GM21529 (cell line): ENCODE results near the gene FCHO1.

Source experiments
- ATAC-seq: cut with Tn5 transposase; IDR thresholded peaks from one replicate; pipeline ENCODE4 v1.9.1; 2021; ENCODE audit not compliant: unreplicated experiment

FCHO1 gene

DNA sequence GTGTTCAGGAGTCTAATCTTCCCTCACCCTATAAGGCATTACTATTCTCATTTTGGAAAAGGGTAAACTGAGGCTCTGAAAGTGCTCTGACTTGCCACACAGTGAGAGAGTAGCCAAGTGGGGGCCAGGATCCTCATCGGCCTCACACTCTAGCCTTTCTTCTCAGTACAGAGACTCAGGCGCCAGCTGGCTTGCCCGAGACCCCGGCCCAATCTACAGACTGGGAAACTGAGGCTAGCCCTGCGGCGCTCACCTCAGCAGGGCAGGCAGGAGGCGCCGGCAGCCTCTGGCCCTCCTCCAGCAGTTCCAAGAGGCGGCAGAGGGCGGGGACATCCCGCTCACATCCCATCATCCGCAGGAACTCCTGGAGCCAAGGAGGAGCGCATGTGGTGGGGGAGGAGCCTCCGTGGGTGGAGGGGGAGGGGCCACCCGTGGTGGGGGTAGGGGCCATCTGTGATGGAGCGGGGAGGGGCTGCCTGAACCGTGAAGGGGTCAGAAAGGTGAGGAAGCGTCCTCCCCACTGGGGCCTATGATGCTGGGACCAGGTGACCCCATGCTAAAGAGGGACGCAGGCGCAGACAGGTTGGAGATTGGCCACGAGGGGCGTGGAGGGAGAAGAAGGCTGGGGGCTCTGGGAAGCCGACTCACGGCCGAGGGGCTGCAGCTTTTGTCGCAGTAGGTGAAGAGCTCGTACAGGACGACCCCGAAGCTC, 78.7 kb downstream of the FCHO1 start:
- ATAC-seq = no peak

GRCh38 chr19:17830567-17831418, 79.5 kb downstream of the FCHO1 start:
- ATAC-seq = no peak

DNA sequence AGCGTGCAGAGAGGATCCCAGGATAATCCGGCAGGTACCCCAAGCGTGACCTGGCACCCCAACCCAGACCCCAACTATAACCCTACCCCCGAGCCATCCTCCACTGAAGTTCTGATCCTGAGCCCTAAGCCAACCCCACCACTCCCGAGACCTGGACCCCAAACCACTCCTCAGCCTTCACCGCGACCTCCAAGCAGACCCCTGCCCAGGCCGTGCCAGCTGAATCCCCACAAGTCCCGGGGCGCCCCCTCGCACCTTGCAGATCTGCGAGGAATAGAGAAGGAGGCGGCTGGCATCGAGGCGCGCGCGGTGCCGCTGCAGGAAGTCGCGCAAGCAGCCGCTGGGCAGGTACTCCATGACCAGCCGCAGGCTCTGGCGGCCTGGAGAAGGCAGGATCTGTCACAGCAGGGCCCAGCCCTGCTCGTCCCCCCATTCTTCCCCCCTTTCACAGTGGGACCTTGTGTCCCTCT, 80.2 kb downstream of the FCHO1 start:
- no peak for ATAC-seq

- ATAC-seq = no peak
Observed at GRCh38 chr19:17832443-17833208, 81.3 kb downstream of the FCHO1 start.

DNA sequence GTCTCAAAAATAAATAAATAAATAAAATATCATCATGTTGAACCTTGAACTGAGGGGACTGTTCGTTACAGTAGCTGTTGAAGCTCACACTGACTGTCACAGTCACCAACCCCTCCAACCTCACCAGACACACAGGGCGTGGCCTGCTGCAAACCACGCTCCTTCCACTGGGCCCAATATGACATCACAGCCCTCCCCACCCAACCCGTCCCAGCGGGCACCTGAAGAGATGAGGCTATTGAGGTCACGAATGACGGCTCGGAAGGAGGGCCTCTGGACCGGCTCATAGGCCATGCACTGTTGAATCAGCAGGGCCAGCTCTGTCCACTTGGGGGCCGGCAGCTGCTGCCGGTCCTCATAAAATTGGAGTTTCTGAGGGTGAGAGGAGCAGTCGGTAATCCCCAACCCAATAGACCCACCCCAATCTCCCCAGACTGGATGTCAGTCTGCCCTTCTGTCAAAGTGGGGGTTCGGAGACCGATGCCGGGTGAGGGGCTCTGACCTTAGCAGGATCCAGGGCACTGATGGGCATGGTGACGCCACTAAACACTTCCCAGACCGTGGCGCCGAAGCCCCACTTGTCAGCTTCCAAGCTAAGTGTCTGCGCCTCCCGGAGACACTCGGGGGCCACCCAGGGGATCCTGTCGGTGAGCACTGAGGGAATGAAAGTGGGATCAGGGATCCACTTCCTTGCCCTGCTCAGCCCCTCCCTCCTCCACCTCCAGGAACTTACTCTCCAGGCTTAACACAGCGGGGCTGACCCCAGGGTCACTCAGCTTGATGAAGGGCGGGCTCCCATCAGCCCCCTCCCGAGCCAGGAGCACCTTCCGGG, 83.3 kb downstream of the FCHO1 start:
- no peak for ATAC-seq

DNA sequence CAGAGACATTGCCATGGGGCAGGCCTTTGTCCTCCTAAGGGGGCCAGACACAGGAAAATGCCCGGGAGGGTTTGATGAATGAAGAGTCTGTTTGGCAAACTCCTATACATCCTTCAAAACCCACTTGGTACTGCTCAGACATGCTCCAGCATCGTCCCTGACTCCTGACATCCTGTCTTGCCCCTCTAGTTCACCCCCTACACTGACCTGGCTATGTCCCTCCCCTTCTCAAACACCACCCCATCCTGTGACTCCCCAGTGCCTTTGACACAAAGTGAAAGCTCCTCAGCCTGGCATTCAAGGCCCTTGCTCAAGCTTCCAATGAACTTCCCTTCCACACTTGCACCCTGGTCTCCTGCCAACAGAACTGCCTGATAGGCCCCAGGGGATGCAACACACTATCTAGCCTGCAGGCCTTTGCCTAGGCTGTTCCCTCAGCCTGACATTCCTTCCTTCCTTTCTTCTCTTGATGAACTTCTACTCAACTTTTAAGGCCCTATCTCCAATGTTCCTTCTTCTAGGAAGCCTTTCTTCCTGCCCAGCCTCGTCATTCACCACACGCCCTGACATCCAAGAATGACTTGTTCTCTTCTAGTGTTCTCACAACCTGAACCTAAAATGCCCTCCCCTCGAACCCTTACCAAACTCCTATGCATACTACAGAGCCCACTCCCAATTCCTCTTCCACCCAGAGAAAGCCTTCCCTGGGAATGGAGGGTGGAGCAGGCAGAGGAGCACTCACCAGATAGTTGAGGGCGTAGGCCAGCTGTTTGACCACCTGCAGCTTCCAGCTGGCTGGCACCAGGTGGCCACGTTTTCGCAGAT, 84.1 kb downstream of the FCHO1 start:
- no peak for ATAC-seq

DNA sequence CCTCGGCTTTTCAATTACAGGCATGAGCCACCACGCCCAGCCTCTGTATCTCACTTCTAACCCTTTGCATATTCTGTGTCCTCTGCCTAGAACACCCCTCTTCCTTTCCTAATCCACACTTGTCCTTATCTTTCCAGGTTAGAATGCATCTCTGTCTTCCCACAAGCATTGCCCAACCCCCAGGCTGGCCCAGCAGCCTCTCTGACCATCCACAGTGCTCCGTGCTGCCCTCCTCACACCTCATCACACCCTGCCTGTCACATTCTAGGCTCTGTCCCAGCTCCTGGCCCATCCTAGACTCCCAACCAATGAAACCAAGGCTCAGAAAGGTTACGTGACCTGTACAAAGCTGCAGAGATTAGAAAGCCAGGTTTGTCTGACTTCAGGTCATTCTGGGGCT, 85.3 kb downstream of the FCHO1 start:
- no peak for ATAC-seq

DNA sequence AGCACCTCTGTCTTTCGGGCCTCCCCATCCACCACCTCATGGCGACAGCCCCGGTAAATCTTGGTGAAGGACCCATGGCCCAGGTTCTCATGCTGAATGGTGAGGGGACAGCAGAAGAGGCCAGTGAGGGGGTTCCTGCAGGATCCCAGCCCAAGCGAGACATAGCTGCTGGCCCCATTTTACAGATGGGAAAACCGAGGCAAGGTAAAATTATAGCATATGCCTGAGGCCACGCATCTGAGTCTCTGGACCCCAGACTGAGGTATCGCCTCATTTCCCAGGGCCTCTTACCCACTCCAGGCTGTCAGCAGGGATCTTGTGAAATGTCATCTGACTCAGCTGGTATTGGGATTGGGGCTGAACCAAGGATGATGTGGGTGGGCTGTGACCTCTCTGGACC, 86.7 kb downstream of the FCHO1 start:
- no peak for ATAC-seq
